GM19324 (cell line): ENCODE measurements around the gene TMBIM4.
"Not testable (repeated sequence)": the region's sequence is repeated elsewhere in the genome, so short reads cannot be mapped to it uniquely, and the experiment has no call there.

Experiments
- ATAC-seq: cut with Tn5 transposase; IDR thresholded peaks from one replicate; pipeline ENCODE4 v1.9.1; 2021; ENCODE audit warnings: mild to moderate bottlenecking, moderate library complexity; ENCODE audit not compliant: unreplicated experiment, low FRiP score

The TMBIM4 gene, protein sequence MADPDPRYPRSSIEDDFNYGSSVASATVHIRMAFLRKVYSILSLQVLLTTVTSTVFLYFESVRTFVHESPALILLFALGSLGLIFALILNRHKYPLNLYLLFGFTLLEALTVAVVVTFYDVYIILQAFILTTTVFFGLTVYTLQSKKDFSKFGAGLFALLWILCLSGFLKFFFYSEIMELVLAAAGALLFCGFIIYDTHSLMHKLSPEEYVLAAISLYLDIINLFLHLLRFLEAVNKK

DNA sequence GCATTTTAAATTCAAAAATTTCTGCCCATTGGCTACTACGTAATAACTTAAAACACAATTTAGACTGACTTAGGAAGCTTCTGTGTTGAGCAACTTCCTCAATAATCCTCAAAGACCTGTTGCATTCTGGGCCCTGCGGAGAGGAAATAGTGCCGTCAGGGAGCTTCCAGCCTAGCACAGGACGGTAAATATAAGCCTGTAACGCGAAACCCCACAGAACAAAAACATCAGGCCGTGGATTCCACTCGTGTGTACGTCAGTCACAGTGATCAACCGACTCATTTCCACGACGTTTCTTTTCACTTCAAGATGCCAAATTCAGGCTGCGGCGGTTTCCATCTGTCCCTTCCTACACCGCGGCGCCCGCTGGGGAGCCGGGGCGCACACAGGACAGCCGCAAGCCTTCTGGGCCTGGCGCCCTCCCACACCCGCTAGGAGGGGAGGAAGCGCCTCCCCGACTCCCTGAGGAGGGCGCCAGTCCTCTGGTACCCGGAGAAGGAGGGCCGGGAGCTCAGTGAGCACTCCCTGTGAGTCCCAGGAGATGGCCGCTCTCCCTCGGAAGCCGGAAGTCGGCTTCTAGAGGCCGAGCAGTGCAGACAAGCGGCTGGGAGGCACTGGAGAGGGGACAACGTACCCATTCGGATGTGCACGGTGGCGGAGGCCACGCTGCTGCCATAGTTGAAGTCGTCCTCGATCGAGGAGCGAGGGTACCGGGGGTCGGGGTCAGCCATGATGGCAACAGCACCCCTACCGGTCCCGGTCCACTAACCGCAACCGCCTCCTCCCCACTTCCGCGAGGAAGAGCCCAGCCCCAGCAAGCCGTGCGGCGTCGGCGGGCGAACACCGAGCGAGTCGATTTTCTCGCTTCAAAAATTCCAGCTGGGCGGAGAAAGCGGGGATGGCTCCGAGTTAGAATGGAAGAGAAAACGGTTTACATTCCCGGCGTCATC lies at the start of gene TMBIM4:
TMBIM4 (minus strand) TSS at position 776 of the 950 bp plus-strand sequence; CDS start at position 731, 45 bp downstream.
- ATAC-seq = peak; percentile 90

GRCh38 chr12:66217342-66217917 lies 47.6 kb upstream of the TMBIM4 start:
- ATAC-seq = no peak

- ATAC-seq = not testable (repeated sequence)
These were observed 43.2 kb upstream of the TMBIM4 start for GRCh38 chr12:66213011-66213410.

GRCh38 chr12:66211573-66211972 lies 41.8 kb upstream of the TMBIM4 start:
- ATAC-seq = not testable (repeated sequence)

GRCh38 chr12:66210840-66211239 lies 41.0 kb upstream of the TMBIM4 start:
- no peak for ATAC-seq

DNA sequence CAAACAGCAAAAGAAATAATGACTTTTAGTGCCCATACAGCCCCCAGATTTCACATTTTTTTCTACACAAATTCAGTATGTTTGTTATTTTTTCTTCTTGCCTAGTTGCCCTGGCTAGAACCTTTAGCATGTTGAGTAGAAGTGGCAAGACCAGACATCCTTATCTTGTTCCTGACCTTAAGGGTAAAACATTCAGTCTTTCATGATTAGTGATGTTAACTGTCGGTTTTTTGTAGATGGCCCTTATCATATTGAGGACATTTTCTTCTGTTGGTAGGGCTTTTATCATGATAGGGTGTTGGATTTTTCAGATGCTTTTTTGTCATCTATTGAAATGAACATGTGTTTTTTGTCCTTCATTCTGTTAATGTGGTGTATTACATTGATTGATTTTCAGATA lies 36.3 kb upstream of the TMBIM4 start:
- no peak for ATAC-seq

GRCh38 chr12:66203820-66204219 lies 34.0 kb upstream of the TMBIM4 start:
- no peak for ATAC-seq

DNA sequence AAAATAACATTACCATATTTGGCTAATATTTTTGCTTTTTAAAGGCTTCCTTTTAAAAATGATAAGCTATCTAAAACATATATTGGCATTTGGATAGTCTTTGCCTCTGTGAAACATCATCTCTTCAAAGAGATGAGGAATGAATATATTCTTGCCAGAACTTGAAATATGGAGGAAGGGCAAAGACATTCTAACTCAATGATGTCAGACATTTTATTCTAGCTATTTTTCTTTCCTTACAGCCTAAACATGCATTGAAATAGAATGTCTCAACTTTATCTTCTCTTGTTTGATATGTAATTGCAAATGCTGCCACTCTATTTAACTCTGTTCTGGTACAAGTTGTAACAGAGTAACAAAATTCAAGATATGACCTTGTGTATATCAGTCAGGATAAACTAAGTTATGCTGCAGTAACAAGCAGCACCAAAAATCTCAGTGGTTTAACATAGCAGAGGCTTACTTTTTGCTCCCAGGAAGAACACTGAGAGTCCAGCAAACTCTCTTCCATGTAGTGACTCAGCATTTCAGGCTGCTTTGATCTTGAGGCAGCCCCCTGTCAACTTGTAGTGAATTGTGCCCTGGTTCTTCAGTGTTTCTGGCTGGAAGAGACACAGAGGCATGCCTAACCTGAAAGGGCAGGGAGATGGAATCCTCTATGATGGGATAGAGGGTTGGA lies 30.2 kb upstream of the TMBIM4 start:
- no peak for ATAC-seq

DNA sequence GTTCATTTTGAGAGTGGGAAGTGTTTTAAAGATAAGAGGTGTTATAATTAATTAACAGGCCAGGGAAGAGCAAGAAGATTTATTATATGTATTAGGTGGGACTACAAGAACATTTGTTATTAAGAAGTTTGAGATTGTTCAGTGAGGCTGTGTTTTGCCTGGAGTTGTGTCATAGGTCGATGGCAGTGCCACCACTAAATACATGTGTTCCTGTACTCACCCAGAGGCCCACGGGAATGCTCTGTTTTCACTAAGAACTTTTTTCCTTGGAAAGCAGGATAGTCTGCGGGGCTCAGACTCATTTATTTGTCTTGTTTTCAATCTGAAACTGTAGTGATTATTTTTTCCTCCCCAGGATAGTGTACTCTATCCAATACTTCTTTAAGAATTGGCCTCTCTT lies 29.3 kb upstream of the TMBIM4 start:
- no peak for ATAC-seq

- ATAC-seq = no peak
These were observed 27.7 kb upstream of the TMBIM4 start for GRCh38 chr12:66197495-66197921.

DNA sequence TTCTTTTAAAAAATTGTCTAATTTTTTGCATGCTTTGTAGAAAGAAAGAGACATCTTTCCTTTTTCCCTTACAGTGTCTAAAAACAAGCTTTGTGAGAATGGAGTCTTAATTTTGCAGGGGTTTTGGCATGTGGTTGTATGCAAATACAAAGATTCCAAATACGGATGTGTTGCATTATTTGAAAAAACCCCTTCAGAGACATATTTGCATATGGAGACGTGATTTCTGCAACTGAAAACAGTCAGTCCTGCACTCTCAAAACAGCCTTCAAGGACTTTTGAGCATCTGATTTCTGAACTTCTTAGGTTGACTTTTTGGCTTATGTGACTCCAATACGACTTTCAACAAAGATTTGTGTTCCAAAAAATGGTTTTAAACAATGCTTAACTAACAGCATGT lies 27.0 kb upstream of the TMBIM4 start:
- peak; percentile 94 for ATAC-seq

GRCh38 chr12:66195242-66195641 lies 25.4 kb upstream of the TMBIM4 start:
- no peak for ATAC-seq

- ATAC-seq = no peak
These were observed 24.3 kb upstream of the TMBIM4 start for GRCh38 chr12:66194122-66194521.

DNA sequence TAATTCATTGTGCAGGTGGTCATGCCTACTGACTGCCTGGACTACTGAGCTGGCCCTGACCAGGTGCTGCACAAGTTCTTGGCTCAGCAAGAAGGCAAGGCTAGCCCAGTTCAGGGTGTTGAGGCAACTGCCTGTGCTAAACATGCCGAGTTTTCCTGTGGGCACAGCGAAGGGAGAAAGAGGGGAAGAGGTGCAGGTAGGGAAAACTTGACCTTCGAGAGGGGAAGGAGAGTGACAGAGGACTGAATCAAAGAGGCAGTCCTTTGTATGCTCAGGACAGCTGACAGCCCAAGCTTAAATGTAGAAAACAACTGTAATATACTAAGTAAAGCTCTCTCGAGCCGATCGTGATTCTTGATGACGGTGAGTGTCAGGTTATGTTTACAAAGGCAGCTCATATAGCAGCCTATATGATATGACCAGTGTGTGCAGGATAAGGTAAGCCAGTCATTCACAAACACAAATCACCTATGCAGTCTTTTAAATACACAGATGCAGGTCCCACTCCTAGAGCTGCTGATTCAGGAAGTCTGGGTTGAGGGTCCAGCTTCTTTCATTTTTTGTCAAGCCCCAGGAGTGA lies 21.8 kb upstream of the TMBIM4 start:
- no peak for ATAC-seq

GRCh38 chr12:66190519-66191370 lies 20.9 kb upstream of the TMBIM4 start:
- ATAC-seq = no peak

DNA sequence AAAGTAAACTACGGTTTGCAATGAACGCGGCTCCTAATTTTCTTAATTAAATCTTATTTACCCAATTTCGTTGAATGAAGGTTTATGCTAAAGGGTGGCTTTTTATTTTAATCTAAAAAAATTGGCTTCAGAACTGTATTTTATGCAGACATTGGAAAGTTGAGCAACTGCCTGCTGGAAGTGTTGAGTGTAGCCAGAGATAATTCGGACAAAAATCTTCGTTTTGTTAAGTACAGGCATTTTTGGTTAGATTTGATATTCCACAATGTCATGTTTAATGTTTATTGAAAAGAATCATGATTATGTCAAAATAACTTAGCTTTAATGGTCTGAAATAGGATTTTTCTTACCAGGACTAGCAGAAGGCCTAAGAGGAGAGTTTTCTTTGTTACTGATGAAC lies 20.1 kb upstream of the TMBIM4 start:
- ATAC-seq = no peak

DNA sequence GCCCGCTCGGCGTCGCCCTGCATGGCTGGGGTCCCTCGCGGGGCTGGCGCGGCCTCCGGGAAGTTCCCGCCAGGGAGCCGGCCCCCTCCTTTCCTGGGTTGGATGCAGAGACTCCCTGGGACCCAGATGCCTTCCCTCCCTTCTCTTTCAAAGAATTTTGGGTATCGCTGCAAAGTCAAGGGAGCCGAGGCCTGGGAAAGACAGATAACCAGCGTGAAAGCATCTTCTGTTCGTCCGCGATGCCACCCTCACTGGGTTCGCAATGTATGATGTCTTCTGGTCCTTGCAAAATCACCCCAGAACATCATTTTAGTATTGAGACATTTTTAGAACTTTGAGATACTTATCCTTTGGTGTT lies 19.7 kb upstream of the TMBIM4 start:
- no peak for ATAC-seq

GRCh38 chr12:66188584-66189485 lies 19.0 kb upstream of the TMBIM4 start, which contains the start of gene IRAK3:
Gene IRAK3 (plus strand): TSS chr12:66189214. CDS start chr12:66189300, 86 bp downstream.
- ATAC-seq = peak; percentile 50
